BLaER1 treated with 17β-estradiol and CSF1 and Interleukin-3, amounts not matched to agents 10 nM and 100 nM (cell line): ENCODE measurements around the gene DPT.

Source experiments
- H3K27ac ChIP-seq, 11 experiments: shearing (Covaris generic); formaldehyde crosslinking; 2 replicates each; pipeline ENCODE4 v1.8.1; 2022
- H3K27me3 ChIP-seq, 11 experiments: shearing (Covaris generic); formaldehyde crosslinking; 2 replicates each; pipeline ENCODE4 v1.8.1; 2022
- H3K36me3 ChIP-seq, 11 experiments: shearing (Covaris generic); formaldehyde crosslinking; 2 replicates each; pipeline ENCODE4 v1.8.1; 2022
- H3K4me1 ChIP-seq, 10 experiments: shearing (Covaris generic); formaldehyde crosslinking; 2 replicates each; pipeline ENCODE4 v1.8.1; 2022
- H3K4me2 ChIP-seq, 11 experiments: shearing (Covaris generic); formaldehyde crosslinking; 2 replicates each; pipeline ENCODE4 v1.8.1; 2022
- H3K4me3 ChIP-seq, 10 experiments: shearing (Covaris generic); formaldehyde crosslinking; 2 replicates each; pipeline ENCODE4 v1.8.1; 2022
- H3K9ac ChIP-seq, 11 experiments: shearing (Covaris generic); formaldehyde crosslinking; 2 replicates each; pipeline ENCODE4 v1.8.1; 2022
- H3K9me3 ChIP-seq, 11 experiments: shearing (Covaris generic); formaldehyde crosslinking; replicated peaks in 1 of 11; 2 replicates each; pipeline ENCODE4 v1.8.1; 2022
- H4K20me1 ChIP-seq, 11 experiments: shearing (Covaris generic); formaldehyde crosslinking; 2 replicates each; pipeline ENCODE4 v1.8.1; 2022
- Cebpa-rat ChIP-seq, 11 experiments: shearing (Covaris generic); IDR thresholded peaks; 2 replicates each; pipeline ENCODE4 v1.8.1; 2022

Gene DPT

GRCh38 chr1:168762473-168762872, 33.5 kb upstream of the DPT start:
- TF ChIP-seq Cebpa-rat (IDR thresholded peaks at IDR 0.05), result no peak
- Histone ChIP-seq H3K36me3 (no peaks in the 10 kb centered on the region), H4K20me1 (no peaks in the 10 kb centered on the region), H3K4me1 (peaks cover 0 to 9% (median 6%) of the 10 kb centered on the region in 10 experiments; a peak in 7 of 20 replicates), H3K9ac (no peak overlapping the region), H3K27ac (no peak overlapping the region), H3K4me2 (peak overlapping the region in 5 of 11 experiments; percentile 3 to 26 (median 14); a peak in 3 of 22 replicates), H3K27me3 (no peaks in the 10 kb centered on the region), H3K4me3 (no peak overlapping the region), H3K9me3 (no peaks in the 10 kb centered on the region)

DNA sequence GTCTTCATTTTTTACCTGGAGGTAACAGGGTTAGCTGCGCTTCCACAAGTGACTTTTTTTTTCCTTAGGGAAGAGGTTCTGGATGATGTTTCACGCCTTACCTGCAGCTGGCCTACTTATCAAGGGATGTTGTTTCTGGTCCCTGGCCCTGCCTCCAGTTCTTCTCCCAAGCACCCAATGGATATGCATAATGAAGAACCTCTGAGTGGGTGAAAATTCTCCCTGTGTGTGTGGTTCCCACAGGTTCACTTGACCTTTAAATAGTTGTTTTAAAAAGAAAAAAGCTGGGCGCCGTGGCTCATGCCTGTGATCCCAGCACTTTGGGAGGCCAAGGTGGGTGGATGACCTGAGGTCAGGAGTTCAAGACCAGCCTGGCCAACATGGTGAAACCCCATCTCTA, 31.8 kb upstream of the DPT start:
- Histone ChIP-seq H3K36me3 (no peaks in the 10 kb centered on the region), H3K4me3 (no peak overlapping the region), H3K9ac (no peak overlapping the region), H3K4me2 (no peak overlapping the region), H3K27ac (no peak overlapping the region), H3K27me3 (no peaks in the 10 kb centered on the region), H4K20me1 (no peaks in the 10 kb centered on the region), H3K9me3 (no peaks in the 10 kb centered on the region), H3K4me1 (peaks cover 0 to 14% (median 6%) of the 10 kb centered on the region in 10 experiments; a peak in 7 of 20 replicates)
- no peak for TF ChIP-seq Cebpa-rat (IDR thresholded peaks at IDR 0.05)

DNA sequence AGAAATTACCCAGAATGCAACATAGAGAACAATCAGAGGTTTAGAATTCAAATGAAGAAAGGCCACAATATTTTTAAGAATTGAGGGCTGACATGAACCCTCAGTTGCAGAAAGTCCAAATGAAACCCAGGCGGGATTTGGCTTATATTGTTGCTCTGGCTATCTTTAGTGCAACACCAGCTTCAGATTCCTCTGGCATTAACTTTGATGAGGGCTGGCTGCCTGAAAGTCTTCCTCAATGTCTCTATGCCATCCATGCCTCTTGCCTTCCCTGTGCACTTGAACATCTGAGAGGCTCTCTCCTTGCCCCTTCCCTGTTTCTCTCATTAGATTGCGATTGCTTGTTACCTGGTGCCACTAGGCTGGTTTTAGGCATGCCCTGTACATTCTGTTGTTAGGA, 31.2 kb upstream of the DPT start:
- Histone ChIP-seq H4K20me1 (no peaks in the 10 kb centered on the region), H3K27me3 (no peaks in the 10 kb centered on the region), H3K36me3 (no peaks in the 10 kb centered on the region), H3K9ac (no peak overlapping the region), H3K27ac (no peak overlapping the region), H3K9me3 (no peaks in the 10 kb centered on the region), H3K4me2 (no peak overlapping the region), H3K4me1 (peaks cover 0 to 14% (median 6%) of the 10 kb centered on the region in 10 experiments; a peak in 7 of 20 replicates), H3K4me3 (no peak overlapping the region)
- TF ChIP-seq Cebpa-rat (IDR thresholded peaks at IDR 0.05), result no peak

GRCh38 chr1:168759077-168759476, 30.1 kb upstream of the DPT start:
- Histone ChIP-seq H3K9me3 (no peaks in the 10 kb centered on the region), H3K27me3 (no peaks in the 10 kb centered on the region)
- no peak for TF ChIP-seq Cebpa-rat (IDR thresholded peaks at IDR 0.05)

GRCh38 chr1:168758503-168758902, 29.5 kb upstream of the DPT start:
- Histone ChIP-seq H3K4me2 (no peak overlapping the region), H3K9ac (no peak overlapping the region), H3K9me3 (no peaks in the 10 kb centered on the region), H3K4me3 (no peak overlapping the region), H3K27me3 (no peaks in the 10 kb centered on the region), H3K27ac (no peak overlapping the region), H3K4me1 (peaks cover 0 to 14% (median 6%) of the 10 kb centered on the region in 10 experiments; a peak in 7 of 20 replicates), H4K20me1 (no peaks in the 10 kb centered on the region), H3K36me3 (no peaks in the 10 kb centered on the region)
- TF ChIP-seq Cebpa-rat (IDR thresholded peaks at IDR 0.05), result no peak

More at GRCh38 chr1:168759077-168759476, 30.1 kb upstream of the DPT start:
- peaks cover 0 to 14% (median 6%) of the 10 kb centered on the region in 10 experiments; a peak in 7 of 20 replicates for H3K4me1 ChIP-seq
- no peak overlapping the region for H3K27ac ChIP-seq
- no peak overlapping the region for H3K9ac ChIP-seq
- H4K20me1 ChIP-seq, result no peaks in the 10 kb centered on the region
- no peak overlapping the region for H3K4me3 ChIP-seq
- H3K4me2 ChIP-seq, result no peak overlapping the region
- no peaks in the 10 kb centered on the region for H3K36me3 ChIP-seq

DNA sequence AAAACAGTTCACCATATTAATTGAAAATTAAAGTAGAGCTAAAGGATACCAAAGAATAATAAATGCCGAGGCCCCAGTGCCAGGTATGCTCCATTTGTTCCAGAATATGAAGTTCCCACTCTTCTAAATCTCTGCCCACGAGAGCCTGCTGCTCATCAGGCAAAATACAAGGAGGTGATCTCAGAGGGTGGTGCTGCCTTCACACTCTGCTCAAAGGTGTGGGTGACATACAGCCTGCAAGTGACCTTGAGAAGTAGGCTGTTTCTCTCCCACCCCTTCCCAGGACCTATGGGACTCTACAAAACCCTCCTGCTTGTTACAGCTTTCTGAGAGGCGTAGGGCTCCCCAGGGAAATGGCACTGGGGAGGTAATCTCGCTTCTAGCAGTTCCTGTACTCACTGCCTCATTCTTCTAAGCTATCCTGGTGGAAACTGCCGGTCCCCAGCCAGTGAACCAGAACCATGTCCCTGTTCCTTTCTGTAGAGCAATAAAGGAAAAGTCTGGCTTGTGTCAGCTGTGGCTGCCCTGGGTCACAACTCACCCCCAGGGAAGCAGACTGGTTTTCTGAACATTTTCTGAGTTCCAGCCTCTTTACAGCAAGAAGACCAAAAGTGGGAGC, 26.9 kb upstream of the DPT start:
- H3K4me1 ChIP-seq, result peaks cover 0 to 8% (median 2%) of the 10 kb centered on the region in 10 experiments; a peak in 5 of 20 replicates
- no peak overlapping the region for H3K27ac ChIP-seq
- H3K27me3 ChIP-seq, result no peaks in the 10 kb centered on the region
- H3K9ac ChIP-seq, result no peak overlapping the region
- no peaks in the 10 kb centered on the region for H3K9me3 ChIP-seq
- peak overlapping the region in 5 of 11 experiments; percentile 2 to 30 (median 14); a peak in 2 of 22 replicates for H3K4me2 ChIP-seq
- no peaks in the 10 kb centered on the region for H4K20me1 ChIP-seq
- H3K4me3 ChIP-seq, result no peak overlapping the region
- TF ChIP-seq Cebpa-rat (IDR thresholded peaks at IDR 0.05), result no peak
- no peaks in the 10 kb centered on the region for H3K36me3 ChIP-seq

DNA sequence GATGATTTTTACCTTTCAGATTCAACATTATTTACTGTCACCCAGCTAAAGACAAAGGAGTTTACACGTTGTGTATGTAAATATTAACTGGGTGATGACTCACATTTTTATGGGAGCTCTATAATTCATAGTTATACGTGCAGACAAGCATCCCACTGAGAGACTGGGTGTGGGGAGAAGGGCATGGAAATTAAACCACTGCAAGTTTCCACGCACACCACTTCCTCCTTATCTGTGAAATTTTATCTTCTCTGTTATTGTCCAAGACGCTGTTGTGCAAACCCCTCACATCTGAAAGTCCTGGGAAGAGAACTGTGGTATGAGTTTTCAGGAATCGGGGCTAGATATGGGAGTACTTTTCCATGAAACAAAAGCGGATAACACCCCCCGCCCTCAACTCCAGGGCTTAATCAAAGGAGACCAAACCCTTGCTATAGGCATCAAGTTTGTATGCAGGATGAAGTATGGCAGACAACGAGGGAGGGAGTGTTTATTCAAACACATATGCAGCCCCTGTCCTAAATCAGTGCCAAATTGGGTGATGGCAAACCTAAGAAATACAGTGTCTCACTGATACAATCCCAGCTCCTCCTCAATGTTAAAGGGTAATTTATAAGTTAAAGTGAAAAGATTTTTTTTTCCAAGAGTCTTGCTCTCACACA, 23.3 kb upstream of the DPT start:
- no peak for TF ChIP-seq Cebpa-rat (IDR thresholded peaks at IDR 0.05)
- Histone ChIP-seq H3K4me1 (peaks cover 0 to 8% (median 2%) of the 10 kb centered on the region in 10 experiments; a peak in 5 of 20 replicates), H3K36me3 (no peaks in the 10 kb centered on the region), H4K20me1 (no peaks in the 10 kb centered on the region), H3K27me3 (no peaks in the 10 kb centered on the region), H3K4me2 (peak overlapping the region in 1 of 11 experiments; percentile 25; a peak in 1 of 22 replicates), H3K9ac (no peak overlapping the region), H3K27ac (no peak overlapping the region), H3K9me3 (no peaks in the 10 kb centered on the region), H3K4me3 (no peak overlapping the region)

DNA sequence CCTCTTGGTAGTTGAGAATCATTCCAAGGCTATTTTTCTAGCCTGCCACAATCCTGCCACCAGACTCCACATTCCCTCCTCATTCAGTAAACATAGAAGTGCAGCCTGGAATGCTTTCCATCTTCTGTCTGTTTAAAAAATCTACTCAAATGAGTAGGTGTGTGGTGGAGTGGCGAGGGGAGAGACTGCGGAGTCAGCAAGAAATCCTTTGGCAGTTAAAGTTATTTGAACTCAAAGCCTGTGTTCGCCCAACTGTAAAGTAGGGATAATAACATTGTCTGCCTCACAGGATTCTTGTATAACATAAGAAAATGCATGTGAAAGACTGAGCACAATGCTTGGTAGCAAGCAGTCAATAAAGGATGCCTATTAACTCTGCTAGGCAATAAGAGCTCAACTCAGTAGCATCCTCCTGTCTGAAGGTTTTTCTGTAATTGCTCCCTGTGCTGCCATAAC, 22.2 kb upstream of the DPT start:
- Histone ChIP-seq H3K9ac (no peak overlapping the region), H3K4me2 (no peak overlapping the region), H3K4me1 (peaks cover 0 to 8% (median 2%) of the 10 kb centered on the region in 10 experiments; a peak in 5 of 20 replicates), H3K4me3 (no peak overlapping the region), H3K36me3 (no peaks in the 10 kb centered on the region), H3K27me3 (no peaks in the 10 kb centered on the region), H3K9me3 (no peaks in the 10 kb centered on the region), H4K20me1 (no peaks in the 10 kb centered on the region), H3K27ac (no peak overlapping the region)
- TF ChIP-seq Cebpa-rat (IDR thresholded peaks at IDR 0.05), result no peak

DNA sequence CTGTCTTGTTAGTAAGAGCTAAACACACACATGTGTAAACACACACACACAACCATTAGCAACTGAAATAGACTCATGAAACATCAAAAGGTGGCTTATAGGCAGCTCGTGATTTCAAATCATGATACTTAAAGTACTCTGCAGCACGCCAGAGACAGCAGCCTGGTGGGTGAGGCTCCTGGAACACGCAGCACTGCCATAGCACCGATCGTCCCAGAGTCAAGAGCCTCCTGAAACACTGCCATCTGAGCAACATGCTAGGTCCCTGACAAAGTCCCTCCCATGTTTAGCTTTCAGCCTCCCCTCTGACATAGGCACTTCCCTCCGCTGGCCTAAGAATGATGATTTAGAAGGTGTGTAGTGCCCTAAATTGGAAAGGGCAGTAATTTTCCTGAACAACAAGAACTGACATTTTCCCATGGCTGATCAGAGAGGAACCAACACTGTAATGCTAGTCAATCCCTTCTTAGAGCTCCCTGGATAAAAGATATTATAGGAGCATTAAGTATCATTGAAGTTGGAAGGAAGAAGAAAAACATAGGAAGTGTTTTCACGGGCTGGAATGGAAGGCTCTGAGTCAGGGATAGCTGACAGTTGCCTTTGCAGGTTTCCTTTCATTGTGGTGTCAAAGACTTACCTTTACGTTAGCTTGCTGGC, 14.1 kb upstream of the DPT start:
- no peak overlapping the region for H3K4me2 ChIP-seq
- H3K4me1 ChIP-seq, result peaks cover 0 to 9% (median 5%) of the 10 kb centered on the region in 10 experiments; a peak in 9 of 20 replicates
- H4K20me1 ChIP-seq, result no peaks in the 10 kb centered on the region
- H3K4me3 ChIP-seq, result no peak overlapping the region
- H3K9me3 ChIP-seq, result no peaks in the 10 kb centered on the region
- no peaks in the 10 kb centered on the region for H3K36me3 ChIP-seq
- H3K9ac ChIP-seq, result no peak overlapping the region
- TF ChIP-seq Cebpa-rat (IDR thresholded peaks at IDR 0.05), result no peak
- H3K27ac ChIP-seq, result no peak overlapping the region
- H3K27me3 ChIP-seq, result no peaks in the 10 kb centered on the region
